ENCODE data around the gene ARMCX4. TPM values are rescaled to one million over a fixed set of nuclear protein-coding genes. Genes with fewer than 3 reads are reported as not detected.

ARMCX4 gene
- total RNA-seq, 4 donors from 2014 or later, result 1.9 to 6.1 (median 5.0) TPM

DNA sequence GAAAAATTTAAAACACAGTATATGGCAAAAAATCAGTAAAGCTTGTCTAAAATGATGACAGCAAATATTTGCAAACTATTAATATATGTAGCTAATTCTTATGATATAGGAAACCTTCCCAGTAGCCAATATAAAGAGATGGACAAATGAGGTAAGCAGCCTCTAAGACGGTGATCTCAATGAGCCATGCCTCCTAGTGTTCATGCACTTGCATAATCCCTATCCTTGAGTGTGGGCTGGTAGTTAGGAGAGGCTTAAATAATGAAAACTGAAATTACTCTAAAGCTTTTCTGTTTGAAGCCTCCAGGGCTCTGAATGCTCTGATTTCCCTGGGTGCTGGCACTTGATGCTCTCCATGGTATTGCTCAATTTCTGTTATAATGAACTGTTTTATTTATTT is 24.6 kb upstream of the ARMCX4 start:
- H3K4me3 ChIP-seq (ENCODE audit: low read depth, poor library complexity, severe bottlenecking), result no peak overlapping the region
- TF ChIP-seq, protein P1, sequence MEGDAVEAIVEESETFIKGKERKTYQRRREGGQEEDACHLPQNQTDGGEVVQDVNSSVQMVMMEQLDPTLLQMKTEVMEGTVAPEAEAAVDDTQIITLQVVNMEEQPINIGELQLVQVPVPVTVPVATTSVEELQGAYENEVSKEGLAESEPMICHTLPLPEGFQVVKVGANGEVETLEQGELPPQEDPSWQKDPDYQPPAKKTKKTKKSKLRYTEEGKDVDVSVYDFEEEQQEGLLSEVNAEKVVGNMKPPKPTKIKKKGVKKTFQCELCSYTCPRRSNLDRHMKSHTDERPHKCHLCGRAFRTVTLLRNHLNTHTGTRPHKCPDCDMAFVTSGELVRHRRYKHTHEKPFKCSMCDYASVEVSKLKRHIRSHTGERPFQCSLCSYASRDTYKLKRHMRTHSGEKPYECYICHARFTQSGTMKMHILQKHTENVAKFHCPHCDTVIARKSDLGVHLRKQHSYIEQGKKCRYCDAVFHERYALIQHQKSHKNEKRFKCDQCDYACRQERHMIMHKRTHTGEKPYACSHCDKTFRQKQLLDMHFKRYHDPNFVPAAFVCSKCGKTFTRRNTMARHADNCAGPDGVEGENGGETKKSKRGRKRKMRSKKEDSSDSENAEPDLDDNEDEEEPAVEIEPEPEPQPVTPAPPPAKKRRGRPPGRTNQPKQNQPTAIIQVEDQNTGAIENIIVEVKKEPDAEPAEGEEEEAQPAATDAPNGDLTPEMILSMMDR (IDR thresholded peaks at IDR 0.05), result no peak
- no peak for TF ChIP-seq POLR2A (IDR thresholded peaks at IDR 0.05)
- 62 to 70% methylated on average over 1 of the region's 1 CpG for WGBS, 2 donors
- no peak for DNase-seq (ENCODE audit: low spot score in 2 of 2)
- intact Hi-C loops (cut with DNase I; ENCODE audit: low total_unique reads), result no loop called here

DNA sequence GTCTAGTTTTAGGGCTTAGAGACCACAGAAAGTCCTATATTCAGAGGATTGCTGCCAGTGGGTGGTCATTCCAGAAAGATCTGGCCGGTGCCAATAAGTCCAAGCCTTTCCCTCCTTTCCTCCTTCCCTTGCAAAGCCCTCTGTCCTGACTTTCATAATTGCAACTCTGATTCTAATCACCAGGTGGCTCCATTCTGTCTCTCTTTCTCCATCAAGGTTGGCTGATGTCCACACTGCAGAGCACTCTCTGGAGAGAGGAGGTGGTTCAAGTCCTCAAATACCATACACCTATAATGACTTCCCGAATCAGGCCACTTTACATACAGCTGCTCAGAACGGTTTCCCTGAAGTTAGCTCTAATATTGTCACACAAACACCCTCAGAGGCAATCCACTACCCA is 22.4 kb upstream of the ARMCX4 start:
- intact Hi-C loops (cut with DNase I; ENCODE audit: low total_unique reads), result no loop called here
- DNase-seq (ENCODE audit: low spot score in 2 of 2), result no peak
- H3K4me3 ChIP-seq (ENCODE audit: low read depth, poor library complexity, severe bottlenecking), result no peak overlapping the region
- TF ChIP-seq, protein P1 (IDR thresholded peaks at IDR 0.05), result no peak
- no peak for TF ChIP-seq POLR2A (IDR thresholded peaks at IDR 0.05)
- 68 to 83% methylated on average over 3 of the region's 3 CpGs for WGBS, 2 donors

DNA sequence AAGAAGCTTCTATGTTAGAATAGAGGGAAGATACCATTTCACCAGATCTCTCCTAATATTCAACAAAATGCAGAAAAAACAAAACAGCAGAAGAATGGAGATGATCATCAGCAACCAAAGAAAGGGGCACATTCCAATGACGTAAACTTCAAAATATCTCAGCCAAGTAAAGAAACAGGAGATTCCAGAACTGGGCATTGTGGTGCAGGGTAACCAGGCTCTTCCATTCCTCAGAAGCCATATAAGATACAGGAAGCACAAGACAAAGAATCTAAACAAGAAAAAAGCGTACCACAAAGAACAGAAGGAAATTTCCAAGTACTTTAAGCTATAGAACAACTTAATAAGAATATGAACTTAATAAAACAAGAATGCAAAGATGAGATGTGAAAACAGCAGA is 6.9 kb upstream of the ARMCX4 start:
- intact Hi-C loops (cut with DNase I; ENCODE audit: low total_unique reads), result no loop called here
- WGBS, 2 donors, result 71 to 83% methylated on average over 2 of the region's 2 CpGs
- DNase-seq (ENCODE audit: low spot score in 2 of 2), result no peak
- TF ChIP-seq POLR2A (IDR thresholded peaks at IDR 0.05), result no peak
- TF ChIP-seq, protein P1 (IDR thresholded peaks at IDR 0.05), result no peak
- H3K4me3 ChIP-seq (ENCODE audit: low read depth, poor library complexity, severe bottlenecking), result no peak overlapping the region

DNA sequence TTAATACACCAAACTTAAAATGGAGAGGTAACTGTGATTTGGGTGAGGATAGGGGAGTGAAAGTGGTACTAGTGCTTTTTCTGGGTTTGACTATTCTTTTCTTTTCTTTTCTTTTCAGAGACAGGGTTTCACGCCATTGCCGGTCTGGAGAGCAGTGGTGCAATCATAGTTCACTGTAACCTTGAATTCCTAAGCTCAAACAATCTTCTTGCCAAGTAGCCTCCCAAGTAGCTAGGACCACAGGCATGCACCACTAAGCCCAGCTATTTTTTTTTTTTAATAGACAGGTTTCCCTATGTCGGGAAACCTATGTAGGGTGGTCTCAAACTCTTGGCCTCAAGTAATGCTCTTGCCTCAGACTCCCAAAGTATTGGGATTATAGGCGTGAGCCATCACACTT is 3.0 kb upstream of the ARMCX4 start:
- no peak for DNase-seq (ENCODE audit: low spot score in 2 of 2)
- no peak overlapping the region for H3K4me3 ChIP-seq (ENCODE audit: low read depth, poor library complexity, severe bottlenecking)
- intact Hi-C loops (cut with DNase I; ENCODE audit: low total_unique reads), result no loop called here
- no peak for TF ChIP-seq POLR2A (IDR thresholded peaks at IDR 0.05)
- TF ChIP-seq, protein P1 (IDR thresholded peaks at IDR 0.05), result no peak
- WGBS, 2 donors, result 86 to 94% methylated on average over 4 of the region's 4 CpGs

DNA sequence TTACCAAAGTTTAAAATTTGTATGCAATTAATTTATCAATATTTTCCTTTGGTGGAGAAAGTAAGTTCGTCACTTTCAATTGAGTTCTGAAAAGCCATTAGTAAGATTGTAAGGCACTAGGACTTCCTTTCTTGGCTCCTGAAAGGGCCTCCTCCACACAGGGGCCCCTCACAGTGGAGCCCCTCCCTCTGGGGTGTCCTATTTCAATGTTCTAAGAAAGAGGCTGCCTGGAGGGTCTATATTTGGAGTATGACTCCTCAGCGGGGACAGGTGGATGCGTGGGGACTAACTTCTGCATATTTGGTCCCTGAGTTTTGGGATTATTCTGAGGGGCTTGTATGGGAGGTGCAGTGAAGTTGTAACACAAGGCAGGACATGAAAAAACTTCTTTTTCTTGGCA is 1.6 kb upstream of the ARMCX4 start:
- no peak for TF ChIP-seq POLR2A (IDR thresholded peaks at IDR 0.05)
- TF ChIP-seq, protein P1 (IDR thresholded peaks at IDR 0.05), result no peak
- intact Hi-C loops (cut with DNase I; ENCODE audit: low total_unique reads), result no loop called here
- H3K4me3 ChIP-seq (ENCODE audit: low read depth, poor library complexity, severe bottlenecking), result no peak overlapping the region
- DNase-seq (ENCODE audit: low spot score in 2 of 2), result peak in 1 of 2 donors; percentile 42
- WGBS, 2 donors, result 57 to 68% methylated on average over 3 of the region's 3 CpGs

DNA sequence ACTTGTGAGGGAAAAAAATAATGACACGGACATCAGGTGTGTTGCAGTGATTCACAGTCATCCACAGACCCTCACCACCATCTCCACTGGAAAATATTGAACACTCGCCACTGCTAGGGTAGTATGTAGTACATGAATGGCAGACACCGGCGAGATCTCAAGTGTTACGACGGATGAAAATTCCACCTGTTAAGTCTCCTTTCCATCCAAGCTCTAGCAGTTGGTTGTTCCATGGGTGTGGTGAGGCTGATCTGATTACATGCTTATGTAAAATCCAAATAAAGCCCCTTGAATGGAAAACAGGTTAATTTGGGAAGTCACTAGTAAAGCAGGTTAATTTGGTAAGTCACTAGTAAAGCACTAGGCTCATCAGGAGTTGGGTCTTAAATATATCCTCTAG is 1.1 kb upstream of the ARMCX4 start:
- TF ChIP-seq POLR2A (IDR thresholded peaks at IDR 0.05), result no peak
- TF ChIP-seq, protein P1 (IDR thresholded peaks at IDR 0.05), result no peak
- 88 to 95% methylated on average over 6 of the region's 6 CpGs for WGBS, 2 donors
- no peak for DNase-seq (ENCODE audit: low spot score in 2 of 2)
- H3K4me3 ChIP-seq (ENCODE audit: low read depth, poor library complexity, severe bottlenecking), result no peak overlapping the region
- intact Hi-C loops (cut with DNase I; ENCODE audit: low total_unique reads), result no loop called here
